GM19324 (cell line): ENCODE measurements around the gene CHD6.

Experiments used
- ATAC-seq: cut with Tn5 transposase; IDR thresholded peaks from one replicate; pipeline ENCODE4 v1.9.1; 2021; ENCODE audit warnings: mild to moderate bottlenecking, moderate library complexity; ENCODE audit not compliant: unreplicated experiment, low FRiP score

Gene CHD6

GRCh38 chr20:41377275-41377674, 240.9 kb downstream of the CHD6 start:
- ATAC-seq, result no peak

GRCh38 chr20:41376349-41376748, 241.8 kb downstream of the CHD6 start:
- ATAC-seq, result no peak

- ATAC-seq, result no peak
Observed at GRCh38 chr20:41375846-41376245, 242.3 kb downstream of the CHD6 start.

GRCh38 chr20:41373931-41374920, 244.0 kb downstream of the CHD6 start:
- ATAC-seq, result no peak

- ATAC-seq, result no peak
Observed at GRCh38 chr20:41373251-41373783, 244.9 kb downstream of the CHD6 start.

GRCh38 chr20:41371371-41371770, 246.8 kb downstream of the CHD6 start:
- ATAC-seq, result no peak

- ATAC-seq, result no peak
Observed at GRCh38 chr20:41370176-41370575, 248.0 kb downstream of the CHD6 start.

- ATAC-seq, result no peak
Observed at GRCh38 chr20:41369673-41370072, 248.5 kb downstream of the CHD6 start.

- ATAC-seq, result no peak
Observed at GRCh38 chr20:41367956-41368355, 250.2 kb downstream of the CHD6 start.

GRCh38 chr20:41367393-41367695, 250.8 kb downstream of the CHD6 start:
- ATAC-seq, result no peak

GRCh38 chr20:41366546-41367392, 251.4 kb downstream of the CHD6 start, which contains the start of gene EMILIN3:
TSS of gene EMILIN3 (minus strand) at chr20:41366818. CDS start at chr20:41366634, 184 bp downstream.
- ATAC-seq, result no peak

- no peak for ATAC-seq
Observed at GRCh38 chr20:41365777-41366545, 252.2 kb downstream of the CHD6 start.

- ATAC-seq, result no peak
Observed at GRCh38 chr20:41364967-41365765, 253.0 kb downstream of the CHD6 start.

- ATAC-seq, result no peak
Observed at GRCh38 chr20:41364236-41364855, 253.8 kb downstream of the CHD6 start.

GRCh38 chr20:41363601-41364000, 254.6 kb downstream of the CHD6 start:
- ATAC-seq, result no peak

GRCh38 chr20:41362748-41363140, 255.4 kb downstream of the CHD6 start:
- no peak for ATAC-seq

- ATAC-seq, result no peak
Observed at GRCh38 chr20:41361757-41362747, 256.1 kb downstream of the CHD6 start.
